Tibial nerve (tissue), 4 donors: ENCODE data around the gene ERVH48-1. TPM values are rescaled to one million over a fixed set of nuclear protein-coding genes. Genes with fewer than 3 reads are reported as not detected.
"Not testable (repeated sequence)": the region's sequence is repeated elsewhere in the genome, so short reads cannot be mapped to it uniquely, and the experiment has no call there.

Source experiments
- DNase-seq, 2 donors: peaks; one replicate each; pipeline ENCODE4 v3.0.0-alpha.2; 2019; ENCODE audit warnings: low spot score in 2 of 2
- H3K27ac ChIP-seq, 4 donors: fragments of 200-600 bp; sonication (generic) in 3 of 4; one replicate each; pipeline ENCODE4 v1.5.1; 2017 to 2019; ENCODE audit warnings: mild to moderate bottlenecking in 1 of 4
- H3K27me3 ChIP-seq, 2 donors: fragments of 200-600 bp; sonication (generic) in 1 of 2; one replicate each; pipeline versions ENCODE4 v1.5.1 to v1.6.0; 2017 to 2019
- H3K36me3 ChIP-seq, 3 donors: fragments of 200-600 bp; sonication (generic); one replicate each; pipeline ENCODE4 v1.5.1; 2018 to 2019
- H3K4me1 ChIP-seq, 4 donors: fragments of 200-600 bp; sonication (generic) in 3 of 4; one replicate each; pipeline ENCODE4 v1.5.1; 2017 to 2019
- H3K4me3 ChIP-seq, 4 donors: fragments of 200-600 bp; sonication (generic) in 3 of 4; one replicate each; pipeline ENCODE4 v1.5.1; 2017 to 2019; ENCODE audit warnings: mild to moderate bottlenecking in 1 of 4, moderate library complexity in 1 of 4
- H3K9me3 ChIP-seq, 4 donors: fragments of 200-600 bp; sonication (generic) in 3 of 4; one replicate each; pipeline ENCODE4 v1.5.1; 2017 to 2019
- CTCF ChIP-seq, 5 experiments: fragments of 200-600 bp in 3 of 5; fragments of 450-650 bp in 2 of 5; sonication (generic) in 3 of 5; IDR thresholded peaks; one replicate each; pipeline ENCODE4 v1.5.1; 2016 to 2019; ENCODE audit warnings: antibody characterized with exemption in 5 of 5, mild to moderate bottlenecking in 3 of 5, moderate library complexity in 2 of 5
- EP300 ChIP-seq, 2 donors: sonication (generic); formaldehyde crosslinking; IDR thresholded peaks; one replicate each; pipeline ENCODE4 v1.6.1; 2017; ENCODE audit warnings: antibody characterized with exemption in 2 of 2, mild to moderate bottlenecking in 1 of 2
- POLR2A ChIP-seq, 2 donors: fragments of 450-650 bp; IDR thresholded peaks; one replicate each; pipeline ENCODE4 v1.6.1; 2017; ENCODE audit warnings: antibody characterized with exemption in 2 of 2, mild to moderate bottlenecking in 2 of 2, moderate library complexity in 2 of 2
- WGBS, 2 donors: methylation state at CpG; one replicate each; pipeline ENCODE4 v1.1.5; 2018; 5-methylcytosine and 5-hydroxymethylcytosine counted together
- total RNA-seq, 4 donors: library from RNA; depleted of rRNA; stranded (reverse); fragments of >200 nt; gene quantifications; one replicate each; pipeline ENCODE4 v1.1.0, GENCODE V29; 2016

Gene ERVH48-1
- total RNA-seq, 4 donors from 2014 or later, result not detected

GRCh38 chr21:42964086-42964485, 38.7 kb upstream of the ERVH48-1 start:
- Histone ChIP-seq H3K36me3 (no peaks in the 10 kb centered on the region), H3K27me3 (no peaks in the 10 kb centered on the region), H3K4me1 (no peaks in the 10 kb centered on the region), H3K27ac (no peak overlapping the region), H3K9me3 (no peaks in the 10 kb centered on the region), H3K4me3 (no peak overlapping the region)
- 76 to 87% methylated on average over 9 of the region's 9 CpGs for WGBS, 2 donors
- no peak for DNase-seq
- no peak for TF ChIP-seq POLR2A (IDR thresholded peaks at IDR 0.05)

GRCh38 chr21:42962380-42963007, 37.1 kb upstream of the ERVH48-1 start:
- Histone ChIP-seq H3K36me3 (no peaks in the 10 kb centered on the region), H3K27ac (no peak overlapping the region), H3K27me3 (no peaks in the 10 kb centered on the region), H3K4me1 (no peaks in the 10 kb centered on the region), H3K4me3 (no peak overlapping the region), H3K9me3 (no peaks in the 10 kb centered on the region)
- DNase-seq, result no peak
- 53 to 57% methylated on average over 6 of the region's 6 CpGs for WGBS, 2 donors
- TF ChIP-seq CTCF (IDR thresholded peaks at IDR 0.05) (no peak), EP300 (IDR thresholded peaks at IDR 0.05) (no peak), POLR2A (IDR thresholded peaks at IDR 0.05) (no peak)

- H3K27ac ChIP-seq, result no peak overlapping the region
- no peak for TF ChIP-seq POLR2A (IDR thresholded peaks at IDR 0.05)
- no peak for TF ChIP-seq EP300 (IDR thresholded peaks at IDR 0.05)
- no peak for TF ChIP-seq CTCF (IDR thresholded peaks at IDR 0.05)
- no peaks in the 10 kb centered on the region for H3K27me3 ChIP-seq
- H3K36me3 ChIP-seq, result no peaks in the 10 kb centered on the region
- no peak overlapping the region for H3K4me3 ChIP-seq
- no peaks in the 10 kb centered on the region for H3K4me1 ChIP-seq
- 61 to 69% methylated on average over 3 of the region's 3 CpGs for WGBS, 2 donors
- no peaks in the 10 kb centered on the region for H3K9me3 ChIP-seq
- no peak for DNase-seq
Observed at GRCh38 chr21:42959728-42960127, 34.3 kb upstream of the ERVH48-1 start.

GRCh38 chr21:42958122-42958521, 32.7 kb upstream of the ERVH48-1 start:
- H3K36me3 ChIP-seq, H3K4me3 ChIP-seq, H3K4me1 ChIP-seq, H3K27ac ChIP-seq, DNase-seq, H3K27me3 ChIP-seq, H3K9me3 ChIP-seq: not testable (repeated sequence)
- WGBS, 2 donors, result 83 to 87% methylated on average over 6 of the region's 6 CpGs

- Histone ChIP-seq H3K4me1 (no peaks in the 10 kb centered on the region), H3K27me3 (no peaks in the 10 kb centered on the region), H3K4me3 (no peak overlapping the region), H3K9me3 (no peaks in the 10 kb centered on the region), H3K27ac (no peak overlapping the region), H3K36me3 (no peaks in the 10 kb centered on the region)
- 74 to 75% methylated on average over 13 of the region's 13 CpGs for WGBS, 2 donors
- TF ChIP-seq CTCF (IDR thresholded peaks at IDR 0.05), result no peak
- DNase-seq, result no peak
Observed at GRCh38 chr21:42956824-42957630, 31.6 kb upstream of the ERVH48-1 start.

- not testable (repeated sequence) for H3K4me3 ChIP-seq, H3K9me3 ChIP-seq, H3K4me1 ChIP-seq, DNase-seq, H3K27me3 ChIP-seq, H3K27ac ChIP-seq, H3K36me3 ChIP-seq
- WGBS, 2 donors, result 94 to 97% methylated on average over 9 of the region's 9 CpGs
Observed at GRCh38 chr21:42951193-42951592, 25.8 kb upstream of the ERVH48-1 start.

- not testable (repeated sequence) for H3K27ac ChIP-seq, H3K4me3 ChIP-seq, H3K27me3 ChIP-seq, H3K4me1 ChIP-seq, H3K9me3 ChIP-seq, H3K36me3 ChIP-seq, DNase-seq
- 74 to 91% methylated on average over 13 of the region's 13 CpGs for WGBS, 2 donors
Observed at GRCh38 chr21:42949094-42949755, 23.8 kb upstream of the ERVH48-1 start.
